Heart left ventricle (tissue), 16 donors: ENCODE results near the gene GPR4. TPM values are rescaled to one million over a fixed set of nuclear protein-coding genes. Genes with fewer than 3 reads are reported as not detected.

ENCODE experiments used
- ATAC-seq, 4 donors: fragments of 200-7000 bp; cut with Tn5 transposase; one replicate each; pipeline ENCODE4 v1.9.1; 2020 to 2022; ENCODE audit warnings: moderate library complexity in 4 of 4, mild to moderate bottlenecking in 3 of 4, moderate number of reproducible peaks in 1 of 4
- DNase-seq, 5 donors: peaks; one replicate each; pipeline ENCODE4 v3.0.0-alpha.2; 2020
- H3K27ac ChIP-seq, 12 donors: fragments of 200-600 bp; sonication (generic) in 4 of 12; one replicate each; pipeline versions ENCODE4 v1.5.0 to v1.8.0; 2016 to 2022; ENCODE audit warnings: mild to moderate bottlenecking in 2 of 12
- H3K27me3 ChIP-seq, 9 donors: fragments of 200-600 bp; sonication (generic) in 2 of 9; one replicate each; pipeline versions ENCODE4 v1.5.1 to v1.8.0; 2016 to 2022; ENCODE audit warnings: mild to moderate bottlenecking in 3 of 9
- H3K36me3 ChIP-seq, 9 donors: fragments of 200-600 bp; sonication (generic) in 2 of 9; one replicate each; pipeline versions ENCODE4 v1.5.0 to v1.8.0; 2018 to 2022; ENCODE audit warnings: mild to moderate bottlenecking in 2 of 9
- H3K4me1 ChIP-seq, 12 donors: fragments of 200-600 bp; sonication (generic) in 4 of 12; one replicate each; pipeline versions ENCODE4 v1.5.0 to v1.8.0; 2016 to 2022; ENCODE audit warnings: mild to moderate bottlenecking in 3 of 12
- H3K4me3 ChIP-seq, 12 donors: fragments of 200-600 bp; sonication (generic) in 4 of 12; one replicate each; pipeline versions ENCODE4 v1.5.0 to v1.8.0; 2017 to 2022; ENCODE audit warnings: mild to moderate bottlenecking in 9 of 12, moderate library complexity in 4 of 12
- H3K9me3 ChIP-seq, 12 donors: fragments of 200-600 bp; sonication (generic) in 4 of 12; one replicate each; pipeline versions ENCODE4 v1.5.0 to v1.8.0; 2016 to 2022; ENCODE audit warnings: mild to moderate bottlenecking in 1 of 12
- CTCF ChIP-seq, 12 donors: fragments of 200-600 bp; sonication (generic) in 4 of 12; IDR thresholded peaks; one replicate each; pipeline versions ENCODE4 v1.5.0 to v1.8.0; 2018 to 2022; ENCODE audit warnings: antibody characterized with exemption in 12 of 12, mild to moderate bottlenecking in 5 of 12
- POLR2A ChIP-seq, 2 donors: fragments of 450-650 bp; IDR thresholded peaks; one replicate each; pipeline ENCODE4 v1.6.1; 2017; ENCODE audit warnings: antibody characterized with exemption in 2 of 2, mild to moderate bottlenecking in 2 of 2, moderate library complexity in 2 of 2
- whole genome bisulfite sequencing, 4 donors: extraction: QIAGEN DNeasy Blood & Tissue Kit in 2 of 4; methylation state at CpG; one replicate each; pipeline versions ENCODE4 v1.1.5 to v1.1.7; 2013 to 2018; 5-methylcytosine and 5-hydroxymethylcytosine counted together
- intact Hi-C, 10 donors: fragments of 100-400 bp; cut with DNase I; formaldehyde crosslinking; loops; one replicate each; pipeline versions ENCODE4 v1.11.1 to v1.14.2; 2022
- polyA plus RNA-seq, 2 donors: library from polyadenylated mRNA; stranded (reverse); fragments of 200-250 nt; gene quantifications; one replicate each; pipeline ENCODE4 v1.2.3, GENCODE V29; 2013
- total RNA-seq, 9 donors: library from RNA; depleted of rRNA in 2 of 9; stranded (reverse); fragments of >200 nt in 2 of 9; fragmentation: NEBNext Ultra II Directional in 3 of 9; extraction: Animal tissue kit (Norgen Biotek cat#: 25700) in 3 of 9; gene quantifications; one replicate each; pipeline versions ENCODE4 v1.1.0 to v1.2.4, GENCODE V29; 2016 to 2023
- donor health status: ischemic (EF 13 %, LVEDD 7.1; RV severe dilation, severe dysfunction).
- donor health status: healthy with polysubstance abuse.
- donor health status: DM: no; HTN: yes; CAD: no.
- donor health status: DM: no; HTN: no; CAD: no.
- donor health status: ischemic (EF 25% LVEDD 6.9; RV normal size, moderate dysfunction).
- donor health status: ischemic (EF 25% LVEDD 5.7; RV mildly dilated, moderate dysfunction).
- donor health status: healthy.
- donor health status: DM: yes; HTN: yes; CAD: no.
- donor health status: ischemic (EF 35%, LVEDD 5.7; RV mildly dilated, moderate dysfunction).
- donor health status: nonischemic (EF 11% LVEDD 7.7; RV severe dilation, severe dysfunction).
- donor health status: DM: yes; HTN: yes; CAD: no.
- donor health status: PGD.
- donor health status: ischemic (EF 29% LVEDD 5.4; RV normal size, mild dysfunction).
- donor health status: nonischemic (EF 23%, LVEDD 6.1; RV moderate dilation, normal function).

Gene GPR4
- total and polyA plus RNA-seq, 11 donors: 2.7 to 36.0 (median 5.1) TPM

GRCh38 chr19:45623984-45624383, 22.0 kb upstream of the GPR4 start:
- intact Hi-C loops: no loop called here
- peaks cover 0 to 91% (median 68%) of the 10 kb centered on the region in 9 donors for H3K36me3 ChIP-seq
- TF ChIP-seq CTCF (IDR thresholded peaks at IDR 0.05): no peak
- DNase-seq (no peak), ATAC-seq (no peak)
- H3K27ac ChIP-seq: no peak overlapping the region
- H3K4me3 ChIP-seq: no peak overlapping the region
- H3K4me1 ChIP-seq: no peaks in the 10 kb centered on the region
- H3K9me3 ChIP-seq: no peaks in the 10 kb centered on the region
- WGBS, 4 donors: 90 to 95% (median 91%) methylated on average over 1 of the region's 1 CpG
- no peaks in the 10 kb centered on the region for H3K27me3 ChIP-seq

- DNase-seq (no peak), ATAC-seq (no peak)
- no peaks in the 10 kb centered on the region for H3K9me3 ChIP-seq
- H3K4me1 ChIP-seq: no peaks in the 10 kb centered on the region
- H3K27ac ChIP-seq: no peak overlapping the region
- H3K36me3 ChIP-seq: peaks cover 0 to 85% (median 61%) of the 10 kb centered on the region in 9 donors
- H3K27me3 ChIP-seq: no peaks in the 10 kb centered on the region
- WGBS, 4 donors: 90 to 93% (median 91%) methylated on average over 6 of the region's 6 CpGs
- TF ChIP-seq POLR2A (IDR thresholded peaks at IDR 0.05) (no peak), CTCF (IDR thresholded peaks at IDR 0.05) (no peak)
- intact Hi-C loops: no loop called here
- H3K4me3 ChIP-seq: no peak overlapping the region
Measured at GRCh38 chr19:45621976-45622503, 20.0 kb upstream of the GPR4 start.

- H3K36me3 ChIP-seq: peaks cover 0 to 79% (median 58%) of the 10 kb centered on the region in 9 donors
- DNase-seq (no peak), ATAC-seq (peak in 2 of 4 donors; percentile 26 to 45)
- H3K4me1 ChIP-seq: peaks cover 0 to under 1% (median 0%) of the 10 kb centered on the region in 12 donors
- TF ChIP-seq POLR2A (IDR thresholded peaks at IDR 0.05) (no peak), CTCF (IDR thresholded peaks at IDR 0.05) (no peak)
- no peak overlapping the region for H3K27ac ChIP-seq
- no peaks in the 10 kb centered on the region for H3K9me3 ChIP-seq
- no peaks in the 10 kb centered on the region for H3K27me3 ChIP-seq
- H3K4me3 ChIP-seq: no peak overlapping the region
- 87 to 92% (median 91%) methylated on average over 16 to 17 of the region's 17 CpGs for WGBS, 4 donors
- intact Hi-C loops: no loop called here
Measured at GRCh38 chr19:45621389-45621788, 19.4 kb upstream of the GPR4 start.

GRCh38 chr19:45616704-45617017, 14.6 kb upstream of the GPR4 start:
- Histone ChIP-seq H3K4me3 (no peak overlapping the region), H3K4me1 (peaks cover 0 to 26% (median 4%) of the 10 kb centered on the region in 12 donors), H3K27me3 (no peaks in the 10 kb centered on the region), H3K27ac (no peak overlapping the region), H3K9me3 (no peaks in the 10 kb centered on the region), H3K36me3 (peaks cover 0 to 75% (median 63%) of the 10 kb centered on the region in 9 donors)
- TF ChIP-seq POLR2A (IDR thresholded peaks at IDR 0.05) (no peak), CTCF (IDR thresholded peaks at IDR 0.05) (no peak)
- ATAC-seq (no peak), DNase-seq (no peak)
- intact Hi-C loops: no loop called here
- 89 to 92% (median 90%) methylated on average over 10 of the region's 10 CpGs for WGBS, 4 donors
